Neural progenitor cell (in vitro differentiated cells): ENCODE results near the gene KIF18B. TPM values are rescaled to one million over a fixed set of nuclear protein-coding genes. Genes with fewer than 3 reads are reported as not detected.

Experiments used
- DNase-seq: peaks from one replicate; pipeline ENCODE4 v3.0.0-alpha.2; 2016; ENCODE audit warnings: low spot score
- H2AFZ ChIP-seq: fragments of 200-600 bp; sonication (generic); replicated peaks from 2 replicates; pipeline ENCODE4 v1.6.1; 2016; ENCODE audit warnings: antibody characterized with exemption
- H3F3A ChIP-seq: fragments of 200-600 bp; sonication (generic); 2 replicates; pipeline ENCODE4 v1.6.1; 2016; ENCODE audit warnings: antibody characterized with exemption, low read depth
- H3K27ac ChIP-seq: fragments of 200-600 bp; sonication (generic); 2 replicates; pipeline ENCODE4 v1.5.1; 2016; ENCODE audit warnings: mild to moderate bottlenecking
- H3K27me3 ChIP-seq: fragments of 200-600 bp; sonication (generic); 2 replicates; pipeline ENCODE4 v1.6.1; 2016; ENCODE audit warnings: mild to moderate bottlenecking, moderate library complexity
- H3K36me3 ChIP-seq: fragments of 200-600 bp; sonication (generic); 2 replicates; pipeline ENCODE4 v1.5.1; 2016
- H3K4me1 ChIP-seq: fragments of 200-600 bp; sonication (generic); 2 replicates; pipeline ENCODE4 v1.6.1; 2016; ENCODE audit warnings: mixed run types
- H3K4me2 ChIP-seq: fragments of 200-600 bp; sonication (generic); 2 replicates; pipeline ENCODE4 v1.6.1; 2016
- H3K4me3 ChIP-seq: fragments of 200-600 bp; sonication (generic); 2 replicates; pipeline ENCODE4 v1.5.1; 2016
- H3K79me2 ChIP-seq: fragments of 200-600 bp; sonication (generic); 2 replicates; pipeline ENCODE4 v1.6.1; 2016; ENCODE audit warnings: low read depth
- H3K9ac ChIP-seq: fragments of 200-600 bp; sonication (generic); 2 replicates; pipeline ENCODE4 v1.6.1; 2016
- H3K9me3 ChIP-seq: fragments of 200-600 bp; sonication (generic); 2 replicates; pipeline ENCODE4 v1.5.1; 2016; ENCODE audit warnings: low read depth
- H4K20me1 ChIP-seq: fragments of 200-600 bp; sonication (generic); 2 replicates; pipeline ENCODE4 v1.6.1; 2016; ENCODE audit warnings: low read depth
- H3K27ac Mint-ChIP-seq: 3 replicates; pipeline ENCODE4 v1.8.0; 2021; ENCODE audit warnings: mixed read lengths
- H3K27me3 Mint-ChIP-seq: 2 replicates; pipeline ENCODE4 v1.8.0; 2022; ENCODE audit warnings: low read depth, mild to moderate bottlenecking, inconsistent platforms, moderate library complexity, mixed read lengths; ENCODE audit not compliant: insufficient read depth
- H3K36me3 Mint-ChIP-seq: 3 replicates; pipeline ENCODE4 v1.8.0; 2021; ENCODE audit warnings: mixed read lengths
- H3K4me1 Mint-ChIP-seq: 3 replicates; pipeline ENCODE4 v1.8.0; 2021; ENCODE audit warnings: mixed read lengths
- H3K4me3 Mint-ChIP-seq: 3 replicates; pipeline ENCODE4 v1.8.0; 2021; ENCODE audit warnings: mild to moderate bottlenecking, moderate library complexity, mixed read lengths
- H3K9me3 Mint-ChIP-seq: 3 replicates; pipeline ENCODE4 v1.8.0; 2020; ENCODE audit warnings: mixed read lengths
- CTCF ChIP-seq: fragments of 200-600 bp; sonication (generic); IDR thresholded peaks from 2 replicates; pipeline ENCODE4 v1.5.1; 2017; ENCODE audit warnings: antibody characterized with exemption, mild to moderate bottlenecking
- EZH2 ChIP-seq: fragments of 200-600 bp; sonication (generic); IDR thresholded peaks from 2 replicates; pipeline ENCODE4 v1.6.1; 2017; ENCODE audit warnings: antibody characterized with exemption, mild to moderate bottlenecking, moderate library complexity
- EZH2phosphoT487 ChIP-seq: fragments of 200-600 bp; sonication (generic); IDR thresholded peaks from 2 replicates; pipeline ENCODE4 v1.6.1; 2017; ENCODE audit warnings: antibody characterized with exemption
- total RNA-seq: library from RNA; depleted of rRNA; stranded (reverse); fragments of >200 nt; gene quantifications from 2 replicates; pipeline ENCODE4 v1.2.3, GENCODE V29; 2015; ENCODE audit warnings: low replicate concordance

The KIF18B gene
- total RNA-seq, 1 donor from 2014 or later: 15.1 TPM

GRCh38 chr17:44961921-44962350, 14.4 kb upstream of the KIF18B start:
- Histone ChIP-seq H3K4me2 (no peak overlapping the region), H2AFZ (no peak overlapping the region), H4K20me1 (peaks cover 2% of the 10 kb centered on the region), H3K27ac (no peak overlapping the region), H3K36me3 (no peaks in the 10 kb centered on the region), H3K9ac (no peak overlapping the region), H3K79me2 (no peaks in the 10 kb centered on the region), H3K9me3 (no peaks in the 10 kb centered on the region), H3F3A (peaks cover 10% of the 10 kb centered on the region), H3K27me3 (peaks cover 33% of the 10 kb centered on the region), H3K4me1 (peaks cover 7% of the 10 kb centered on the region), H3K4me3 (no peak overlapping the region)
- no peak overlapping the region for H3K4me3 Mint-ChIP-seq
- TF ChIP-seq EZH2phosphoT487 (no peak), CTCF (peak; percentile 25)
- peaks cover 14% of the 10 kb centered on the region for H3K4me1 Mint-ChIP-seq
- H3K9me3 Mint-ChIP-seq: no peaks in the 10 kb centered on the region
- H3K36me3 Mint-ChIP-seq: no peaks in the 10 kb centered on the region
- H3K27ac Mint-ChIP-seq: no peak overlapping the region
- no peak for DNase-seq
- H3K27me3 Mint-ChIP-seq: peaks cover 38% of the 10 kb centered on the region

- Histone ChIP-seq H3K36me3 (no peaks in the 10 kb centered on the region), H2AFZ (no peak overlapping the region), H3K4me1 (peaks cover 5% of the 10 kb centered on the region), H3K4me2 (no peak overlapping the region), H3K9ac (no peak overlapping the region), H3K27ac (no peak overlapping the region), H3K27me3 (peaks cover 20% of the 10 kb centered on the region), H3K9me3 (no peaks in the 10 kb centered on the region), H3K4me3 (no peak overlapping the region), H3K79me2 (no peaks in the 10 kb centered on the region), H3F3A (peaks cover 2% of the 10 kb centered on the region), H4K20me1 (no peaks in the 10 kb centered on the region)
- Mint-ChIP-seq H3K4me1 (peaks cover 11% of the 10 kb centered on the region), H3K9me3 (no peaks in the 10 kb centered on the region), H3K36me3 (no peaks in the 10 kb centered on the region), H3K27ac (no peak overlapping the region), H3K4me3 (no peak overlapping the region), H3K27me3 (peaks cover 33% of the 10 kb centered on the region)
- DNase-seq: no peak
- TF ChIP-seq EZH2phosphoT487 (no peak), EZH2 (no peak), CTCF (no peak)
Observed at GRCh38 chr17:44960691-44961090, 13.1 kb upstream of the KIF18B start.

GRCh38 chr17:44959821-44960531, 12.4 kb upstream of the KIF18B start:
- no peaks in the 10 kb centered on the region for H3F3A ChIP-seq
- no peak overlapping the region for H3K4me3 ChIP-seq
- H2AFZ ChIP-seq: no peak overlapping the region
- Mint-ChIP-seq H3K36me3 (no peaks in the 10 kb centered on the region), H3K9me3 (no peaks in the 10 kb centered on the region), H3K4me3 (no peak overlapping the region), H3K27me3 (peaks cover 28% of the 10 kb centered on the region), H3K4me1 (peaks cover 11% of the 10 kb centered on the region), H3K27ac (no peak overlapping the region)
- H3K9me3 ChIP-seq: no peaks in the 10 kb centered on the region
- H3K9ac ChIP-seq: no peak overlapping the region
- no peak overlapping the region for H3K4me2 ChIP-seq
- H3K4me1 ChIP-seq: peaks cover 5% of the 10 kb centered on the region
- DNase-seq: no peak
- H3K36me3 ChIP-seq: no peaks in the 10 kb centered on the region
- no peaks in the 10 kb centered on the region for H4K20me1 ChIP-seq
- TF ChIP-seq EZH2phosphoT487: no peak
- TF ChIP-seq EZH2: no peak
- TF ChIP-seq CTCF: no peak
- H3K27me3 ChIP-seq: peaks cover 13% of the 10 kb centered on the region
- H3K27ac ChIP-seq: no peak overlapping the region
- no peaks in the 10 kb centered on the region for H3K79me2 ChIP-seq
